Omental fat pad (tissue), 4 donors: ENCODE data around the gene CXCL14. TPM values are rescaled to one million over a fixed set of nuclear protein-coding genes. Genes with fewer than 3 reads are reported as not detected.

Experiments used
- ATAC-seq: fragments of 150-250 bp; one replicate; pipeline ENCODE4 v1.9.1; 2016; ENCODE audit warnings: mild to moderate bottlenecking, moderate library complexity; ENCODE audit not compliant: low FRiP score
- DNase-seq: peaks from one replicate; pipeline ENCODE4 v3.0.0-alpha.2; 2019; ENCODE audit warnings: low spot score
- total RNA-seq, 4 donors: library from RNA; depleted of rRNA; stranded (reverse); fragments of >200 nt; gene quantifications; one replicate each; pipeline ENCODE4 v1.1.0, GENCODE V29; 2016
- TF ChIP-seq, protein P1 (sequence below), 3 donors: fragments of 450-650 bp; IDR thresholded peaks; one replicate each; pipeline ENCODE4 v1.5.1; 2016 to 2017; ENCODE audit warnings: antibody characterized with exemption in 3 of 3, mild to moderate bottlenecking in 3 of 3, moderate library complexity in 2 of 3

CXCL14 gene
- total RNA-seq, 4 donors from 2014 or later: 22.2 to 195 (median 32.1) TPM

DNA sequence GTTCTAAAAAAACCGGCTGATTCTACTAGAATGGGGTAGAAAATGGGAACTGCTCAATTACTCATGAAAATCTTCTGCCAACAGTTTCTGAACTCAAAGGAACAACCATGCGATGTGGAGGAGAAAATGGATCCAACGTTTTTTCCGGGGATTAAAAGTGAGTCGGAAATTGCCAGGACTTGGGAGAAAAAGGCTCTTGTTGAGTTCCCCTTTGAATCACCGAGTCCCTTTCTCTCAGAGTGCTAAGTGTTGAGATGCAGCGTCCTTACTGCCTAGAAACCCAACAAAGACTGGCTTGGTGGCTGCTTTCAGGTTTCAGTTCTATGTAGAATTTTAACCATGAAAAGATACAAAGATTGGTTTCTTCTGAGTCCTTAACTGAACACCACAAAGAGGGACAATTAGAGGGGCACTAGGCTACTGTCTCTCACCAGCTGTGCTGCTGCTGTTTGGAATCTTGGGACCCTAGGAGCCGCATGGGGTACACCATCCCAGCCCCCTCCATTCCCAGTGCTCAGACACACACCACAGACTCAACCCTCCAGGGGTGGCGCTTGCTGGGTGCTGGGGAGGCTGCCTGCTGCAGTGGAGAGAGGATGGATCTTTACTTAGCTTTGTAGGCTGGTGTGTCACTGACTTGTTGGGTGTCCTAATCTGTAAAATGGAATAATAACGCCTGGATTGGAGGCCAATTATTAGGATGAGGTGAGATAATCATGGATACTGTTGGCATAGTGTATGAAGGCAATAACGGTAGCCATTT, 21.5 kb downstream of the CXCL14 start:
- DNase-seq: no peak
- TF ChIP-seq, protein P1, sequence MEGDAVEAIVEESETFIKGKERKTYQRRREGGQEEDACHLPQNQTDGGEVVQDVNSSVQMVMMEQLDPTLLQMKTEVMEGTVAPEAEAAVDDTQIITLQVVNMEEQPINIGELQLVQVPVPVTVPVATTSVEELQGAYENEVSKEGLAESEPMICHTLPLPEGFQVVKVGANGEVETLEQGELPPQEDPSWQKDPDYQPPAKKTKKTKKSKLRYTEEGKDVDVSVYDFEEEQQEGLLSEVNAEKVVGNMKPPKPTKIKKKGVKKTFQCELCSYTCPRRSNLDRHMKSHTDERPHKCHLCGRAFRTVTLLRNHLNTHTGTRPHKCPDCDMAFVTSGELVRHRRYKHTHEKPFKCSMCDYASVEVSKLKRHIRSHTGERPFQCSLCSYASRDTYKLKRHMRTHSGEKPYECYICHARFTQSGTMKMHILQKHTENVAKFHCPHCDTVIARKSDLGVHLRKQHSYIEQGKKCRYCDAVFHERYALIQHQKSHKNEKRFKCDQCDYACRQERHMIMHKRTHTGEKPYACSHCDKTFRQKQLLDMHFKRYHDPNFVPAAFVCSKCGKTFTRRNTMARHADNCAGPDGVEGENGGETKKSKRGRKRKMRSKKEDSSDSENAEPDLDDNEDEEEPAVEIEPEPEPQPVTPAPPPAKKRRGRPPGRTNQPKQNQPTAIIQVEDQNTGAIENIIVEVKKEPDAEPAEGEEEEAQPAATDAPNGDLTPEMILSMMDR (IDR thresholded peaks at IDR 0.05): no peak
- ATAC-seq: no peak

DNA sequence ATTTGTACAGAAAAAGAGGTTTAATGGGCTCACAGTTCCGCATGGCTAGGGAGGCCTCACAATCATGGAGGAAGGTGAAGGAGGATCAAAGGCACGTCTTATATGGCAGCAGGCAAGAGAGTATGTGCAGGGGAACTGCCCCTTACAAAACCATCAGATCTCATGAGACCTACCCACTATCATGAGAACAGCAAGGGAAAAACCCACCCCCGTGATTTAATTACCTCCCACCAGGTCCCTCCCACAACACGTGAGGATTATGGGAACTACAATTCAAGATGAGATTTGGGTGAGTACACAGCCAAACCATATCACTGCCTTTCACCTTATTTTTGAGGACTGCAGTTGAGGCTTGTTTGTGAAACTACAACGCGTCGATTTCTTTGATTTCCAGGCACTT, 22.2 kb downstream of the CXCL14 start:
- TF ChIP-seq, protein P1 (IDR thresholded peaks at IDR 0.05): no peak
- DNase-seq: no peak
- no peak for ATAC-seq

DNA sequence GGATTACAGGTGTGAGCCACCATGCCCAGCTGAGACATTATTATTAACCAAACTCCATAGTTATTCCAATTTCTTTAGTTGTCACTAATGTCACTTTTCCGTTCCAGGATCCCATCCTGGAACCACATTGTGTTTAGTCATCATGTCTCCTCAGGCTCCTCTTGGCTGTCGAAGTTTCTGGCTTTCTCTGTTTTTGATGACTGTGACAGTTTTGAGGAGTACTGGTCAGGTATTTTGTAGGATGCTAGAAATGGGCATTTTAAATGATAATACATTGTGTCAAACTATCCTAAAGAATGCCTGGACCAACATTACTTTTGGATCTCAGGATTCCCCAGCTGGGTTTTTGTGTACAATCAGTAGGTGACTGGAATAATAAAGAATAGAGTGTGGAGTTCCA, 23.3 kb downstream of the CXCL14 start:
- TF ChIP-seq, protein P1 (IDR thresholded peaks at IDR 0.05): no peak

DNA sequence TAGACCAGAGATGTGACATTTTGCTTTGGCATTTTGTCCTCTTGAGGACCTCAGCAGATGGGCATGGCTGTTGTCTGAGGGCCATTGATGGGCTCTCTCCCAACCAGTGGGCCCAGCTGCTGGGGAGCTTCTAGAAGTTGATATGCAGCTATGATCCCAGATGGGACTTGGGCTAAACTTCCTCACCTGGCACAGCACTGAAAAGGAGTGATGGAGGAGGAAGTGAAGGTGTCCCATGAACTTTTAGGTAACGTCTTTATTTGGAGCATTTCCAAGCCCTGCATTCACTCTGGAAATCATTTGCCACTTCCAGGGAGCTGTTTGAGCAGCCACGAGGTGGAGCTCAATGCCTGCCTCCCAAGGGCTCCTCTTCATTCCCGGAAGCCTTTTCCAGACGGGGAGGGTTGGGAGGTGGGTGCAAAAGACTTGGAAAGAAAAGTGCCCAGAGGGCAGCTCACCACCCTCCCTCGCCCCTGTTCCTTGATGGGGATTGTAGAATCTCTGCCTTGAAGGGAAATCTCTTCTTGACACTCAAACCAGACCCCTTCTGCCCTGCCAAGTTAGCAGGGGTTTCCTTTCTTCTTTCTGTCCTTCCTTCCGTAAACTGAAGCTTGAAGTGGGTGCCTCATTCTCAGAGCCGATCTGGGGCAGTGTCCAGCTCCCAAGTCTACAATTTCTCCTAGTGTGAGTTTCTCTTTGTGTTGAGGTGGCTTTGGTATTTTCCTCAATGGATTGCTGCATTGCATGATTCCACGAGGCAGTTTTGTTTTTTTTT, 24.9 kb downstream of the CXCL14 start:
- ATAC-seq (no peak), DNase-seq (no peak)
- TF ChIP-seq, protein P1 (IDR thresholded peaks at IDR 0.05): no peak

More for the DNA sequence above, 23.3 kb downstream of the CXCL14 start:
- ATAC-seq (no peak), DNase-seq (no peak)

DNA sequence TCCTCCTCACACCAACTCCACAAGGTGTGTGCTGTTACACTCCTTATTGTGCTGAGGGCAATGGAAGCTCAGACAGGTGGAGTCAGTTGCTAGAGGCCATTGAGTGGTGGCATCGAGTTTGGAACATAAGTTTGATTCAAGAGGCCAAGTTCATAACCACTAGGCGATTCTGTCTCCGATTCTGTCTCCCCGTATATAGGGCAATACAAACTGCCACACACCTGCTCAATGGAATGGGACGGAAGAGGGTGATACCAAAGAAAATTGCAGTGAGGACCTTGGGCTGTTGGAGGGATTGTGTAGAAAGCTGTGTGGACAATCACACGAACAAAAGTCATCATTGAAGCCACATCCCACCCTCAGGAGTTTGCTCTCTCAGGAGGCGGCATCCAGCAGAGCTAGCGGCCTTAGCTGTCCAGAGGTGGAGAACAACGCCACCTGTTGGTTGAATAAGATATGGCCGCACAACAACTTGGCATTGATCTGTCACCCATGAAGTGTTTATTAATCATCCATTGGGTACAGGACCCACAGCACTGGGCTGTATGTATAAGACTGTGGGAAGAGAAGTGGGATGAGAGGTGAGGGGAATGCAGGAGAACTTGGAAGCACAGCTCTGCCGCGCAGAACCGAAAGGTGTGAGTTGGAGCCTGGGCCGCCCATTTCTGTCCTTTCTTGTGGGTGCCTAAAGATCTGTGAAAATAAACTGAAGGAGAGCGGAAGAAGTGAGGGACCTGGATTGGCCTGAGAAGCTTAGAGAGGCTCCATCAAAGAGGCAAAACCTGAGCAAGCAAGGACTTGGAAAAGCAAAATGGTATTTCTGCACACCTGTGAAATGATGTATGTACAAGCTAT, 27.0 kb downstream of the CXCL14 start:
- peak; percentile 42 for DNase-seq
- peak; percentile 70 for ATAC-seq
- TF ChIP-seq, protein P1 (IDR thresholded peaks at IDR 0.05): no peak

DNA sequence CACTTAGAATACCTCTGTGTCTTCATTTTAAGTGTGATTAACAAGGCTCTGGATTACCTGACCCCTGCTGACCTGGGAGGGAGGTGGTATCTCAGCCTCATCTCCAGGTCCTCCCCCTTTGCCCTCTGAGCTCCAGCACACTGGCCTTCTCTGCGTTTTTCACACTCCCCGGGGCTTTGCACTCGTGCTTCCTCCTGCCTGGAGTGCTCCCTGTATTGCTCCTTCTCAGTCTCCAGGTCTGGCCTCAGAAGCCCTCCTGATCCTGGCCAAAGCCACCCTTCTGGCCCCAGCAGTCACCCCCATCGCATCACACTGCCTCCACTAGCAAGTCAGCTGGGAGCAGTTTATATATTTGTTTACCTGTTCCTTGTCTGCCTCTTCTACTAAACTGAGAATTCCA, 29.4 kb downstream of the CXCL14 start:
- ATAC-seq: no peak
- DNase-seq: no peak
- TF ChIP-seq, protein P1 (IDR thresholded peaks at IDR 0.05): no peak
